Bronchial epithelial cell (primary cell): ENCODE data around the gene GPATCH8. TPM values are rescaled to one million over a fixed set of nuclear protein-coding genes. Genes with fewer than 3 reads are reported as not detected.

Experiments
- DNase-seq: peaks from one replicate; pipeline ENCODE4 v3.0.0-alpha.2; 2010; ENCODE audit warnings: low read depth
- FAIRE-seq: peaks from 2 replicates; lab custom pipeline; 2011; peaks lifted over from hg19 to GRCh38; lab: Jason Lieb, UNC
- H3K27me3 ChIP-seq: 2 replicates; pipeline ENCODE4 v1.5.1; 2011; ENCODE audit warnings: low read length; ENCODE audit not compliant: control insufficient read depth, insufficient read depth
- H3K36me3 ChIP-seq: 2 replicates; pipeline ENCODE4 v1.5.1; 2011; ENCODE audit warnings: low read length; ENCODE audit not compliant: control insufficient read depth, insufficient read depth
- H3K4me3 ChIP-seq: 2 replicates; pipeline ENCODE4 v1.5.1; 2011; ENCODE audit warnings: mild to moderate bottlenecking, low read depth, low read length, control low read depth
- total RNA-seq: library from RNA; depleted of rRNA; stranded (reverse); fragments of >200 nt; gene quantifications from 2 replicates; pipeline ENCODE4 v1.2.1, GENCODE V29; 2014
- TF ChIP-seq, protein P1 (sequence below): IDR thresholded peaks from 2 replicates; pipeline ENCODE4 v1.5.1; 2011; ENCODE audit warnings: mild to moderate bottlenecking, moderate library complexity, low read length, control low read depth, inconsistent platforms; ENCODE audit not compliant: insufficient read depth, severe bottlenecking

The GPATCH8 gene
- total RNA-seq, 1 donor from 2014 or later, result 14.2 TPM

DNA sequence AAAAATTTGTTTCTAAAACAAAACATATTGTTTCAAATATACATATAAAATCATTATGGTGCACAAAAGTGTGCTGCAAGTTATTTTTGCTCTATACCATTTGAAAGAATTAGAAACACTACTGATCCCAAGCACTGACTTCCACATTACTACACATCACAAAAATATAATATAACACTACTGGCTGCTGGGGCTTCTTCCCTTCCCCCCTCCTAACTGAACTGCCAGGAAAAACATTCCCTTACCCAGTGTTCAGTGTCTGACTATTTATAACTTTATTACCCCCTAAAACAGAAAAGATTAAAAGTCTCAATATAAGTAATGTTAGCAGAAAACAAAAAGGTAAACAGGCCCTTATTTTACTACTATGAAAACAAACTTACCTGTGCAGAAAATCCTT, 36.9 kb downstream of the GPATCH8 start:
- TF ChIP-seq, protein P1, sequence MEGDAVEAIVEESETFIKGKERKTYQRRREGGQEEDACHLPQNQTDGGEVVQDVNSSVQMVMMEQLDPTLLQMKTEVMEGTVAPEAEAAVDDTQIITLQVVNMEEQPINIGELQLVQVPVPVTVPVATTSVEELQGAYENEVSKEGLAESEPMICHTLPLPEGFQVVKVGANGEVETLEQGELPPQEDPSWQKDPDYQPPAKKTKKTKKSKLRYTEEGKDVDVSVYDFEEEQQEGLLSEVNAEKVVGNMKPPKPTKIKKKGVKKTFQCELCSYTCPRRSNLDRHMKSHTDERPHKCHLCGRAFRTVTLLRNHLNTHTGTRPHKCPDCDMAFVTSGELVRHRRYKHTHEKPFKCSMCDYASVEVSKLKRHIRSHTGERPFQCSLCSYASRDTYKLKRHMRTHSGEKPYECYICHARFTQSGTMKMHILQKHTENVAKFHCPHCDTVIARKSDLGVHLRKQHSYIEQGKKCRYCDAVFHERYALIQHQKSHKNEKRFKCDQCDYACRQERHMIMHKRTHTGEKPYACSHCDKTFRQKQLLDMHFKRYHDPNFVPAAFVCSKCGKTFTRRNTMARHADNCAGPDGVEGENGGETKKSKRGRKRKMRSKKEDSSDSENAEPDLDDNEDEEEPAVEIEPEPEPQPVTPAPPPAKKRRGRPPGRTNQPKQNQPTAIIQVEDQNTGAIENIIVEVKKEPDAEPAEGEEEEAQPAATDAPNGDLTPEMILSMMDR, result no peak
- FAIRE-seq, result no peak

DNA sequence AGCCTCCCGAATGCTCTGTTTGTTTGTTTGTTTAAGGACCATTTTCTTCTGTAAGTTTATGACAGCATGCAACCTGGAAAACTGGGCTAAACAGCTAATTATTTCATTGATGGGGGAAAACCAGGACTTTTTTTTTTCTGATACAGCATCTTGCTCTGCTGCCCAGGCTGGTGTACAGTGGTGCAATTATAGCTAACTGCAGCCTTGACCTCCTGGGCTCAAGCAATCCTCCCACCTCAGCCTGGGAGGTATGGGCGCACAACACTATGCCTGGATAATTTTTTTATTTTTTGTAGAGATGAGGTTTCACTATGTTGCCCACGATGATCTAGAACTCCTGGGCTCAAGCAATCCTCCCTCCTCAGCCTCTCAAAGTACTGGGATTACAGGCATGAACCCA, 37.3 kb downstream of the GPATCH8 start:
- Histone ChIP-seq H3K27me3 (no peaks in the 10 kb centered on the region), H3K4me3 (no peak overlapping the region), H3K36me3 (peaks cover 2% of the 10 kb centered on the region)
- no peak for DNase-seq
- FAIRE-seq, result no peak
- TF ChIP-seq, protein P1, result no peak

More for the DNA sequence above, 36.9 kb downstream of the GPATCH8 start:
- no peak for DNase-seq
- Histone ChIP-seq H3K36me3 (peaks cover 2% of the 10 kb centered on the region), H3K27me3 (no peaks in the 10 kb centered on the region), H3K4me3 (no peak overlapping the region)

DNA sequence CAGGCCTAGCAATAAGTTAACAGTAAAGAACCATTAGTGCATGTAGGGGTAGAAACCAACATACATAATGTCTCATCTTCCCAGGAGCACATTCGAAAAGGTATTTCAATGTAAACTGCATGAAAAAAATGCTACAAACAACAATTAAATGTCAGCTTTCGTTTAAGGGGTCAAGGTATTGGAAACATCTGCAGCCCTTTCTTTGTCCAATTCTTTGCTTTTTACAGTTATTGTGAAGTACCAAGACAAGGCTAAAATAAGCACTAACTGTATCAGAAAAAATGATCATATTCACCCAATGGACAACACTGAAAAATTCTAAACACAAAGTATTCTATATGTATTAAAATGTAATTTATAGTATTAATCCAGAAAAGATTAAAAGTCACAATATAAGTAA, 37.9 kb downstream of the GPATCH8 start:
- Histone ChIP-seq H3K27me3 (no peaks in the 10 kb centered on the region), H3K4me3 (no peak overlapping the region), H3K36me3 (peaks cover 2% of the 10 kb centered on the region)
- TF ChIP-seq, protein P1, result no peak
- DNase-seq (no peak), FAIRE-seq (no peak)

DNA sequence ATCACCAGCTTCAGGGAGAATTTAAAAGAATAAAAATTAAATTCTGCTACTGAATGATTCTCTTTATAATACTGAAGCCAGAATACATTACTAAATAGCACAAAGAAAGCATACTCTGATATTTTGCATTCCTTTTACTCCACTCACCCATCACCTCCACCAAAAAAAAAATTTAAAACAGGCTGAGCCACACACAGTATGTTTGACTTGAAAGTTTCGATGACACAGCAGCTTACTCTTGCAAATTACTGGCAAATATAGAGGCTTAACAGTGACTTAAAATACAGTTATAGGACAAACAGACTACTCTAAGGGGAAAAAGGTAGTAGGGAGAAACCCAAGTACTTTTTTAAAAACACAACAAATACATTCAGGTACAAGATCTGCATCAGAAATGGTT, 39.2 kb downstream of the GPATCH8 start:
- DNase-seq, result peak; percentile 27
- Histone ChIP-seq H3K27me3 (no peaks in the 10 kb centered on the region), H3K4me3 (no peak overlapping the region), H3K36me3 (peaks cover 2% of the 10 kb centered on the region)
- TF ChIP-seq, protein P1, result no peak
- FAIRE-seq, result no peak

DNA sequence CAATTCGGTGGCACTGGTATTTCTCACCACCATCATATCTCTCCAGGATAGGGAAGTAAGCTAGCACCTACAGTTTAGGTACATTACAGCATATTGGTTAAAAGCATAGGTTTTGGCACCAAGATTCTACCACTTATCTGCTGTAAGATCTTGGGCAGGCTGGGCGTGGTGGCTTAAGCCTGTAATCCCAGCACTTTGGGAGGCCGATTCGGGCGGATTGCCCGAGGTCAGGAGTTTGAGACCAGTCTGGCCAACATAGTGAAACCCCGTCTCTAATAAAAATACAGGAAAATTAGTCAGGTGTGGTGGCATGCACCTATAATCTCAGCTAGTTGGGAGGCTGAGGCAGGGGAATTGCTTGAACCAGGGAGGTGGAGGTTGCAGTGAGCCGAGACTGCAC, 51.4 kb downstream of the GPATCH8 start:
- FAIRE-seq (no peak), DNase-seq (no peak)
- no peak overlapping the region for H3K4me3 ChIP-seq
- TF ChIP-seq, protein P1, result no peak
- H3K36me3 ChIP-seq, result no peaks in the 10 kb centered on the region
- H3K27me3 ChIP-seq, result no peaks in the 10 kb centered on the region

DNA sequence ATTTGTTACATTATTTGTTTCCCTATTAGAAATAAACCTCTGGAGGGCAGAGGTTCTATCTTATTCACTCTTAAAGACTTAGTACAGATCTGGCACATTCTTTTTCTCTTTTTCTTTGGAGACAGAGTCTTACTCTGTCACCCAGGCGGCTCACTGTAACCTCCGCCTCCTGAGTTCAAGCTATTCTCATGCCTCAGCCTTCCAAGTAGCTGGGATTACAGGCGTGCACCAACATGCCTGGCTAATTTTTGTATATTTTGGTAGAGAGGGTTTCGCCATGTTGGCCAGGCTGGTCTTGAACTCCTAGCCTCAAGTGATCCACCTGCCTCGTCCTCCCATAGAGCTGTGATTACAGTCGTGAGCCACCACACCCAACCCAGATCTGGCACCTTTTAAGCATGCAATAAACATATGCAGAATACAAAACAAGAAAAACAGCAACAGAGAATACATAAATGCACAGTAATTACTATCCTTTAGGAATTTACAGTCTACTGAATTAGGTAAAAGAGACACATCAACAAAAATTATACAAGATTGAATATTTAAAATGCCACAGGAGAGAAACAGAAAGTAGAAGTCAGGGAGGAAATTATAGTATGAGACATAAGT, 52.1 kb downstream of the GPATCH8 start:
- H3K36me3 ChIP-seq, result no peaks in the 10 kb centered on the region
- TF ChIP-seq, protein P1, result no peak
- DNase-seq, result peak; percentile 50
- no peak for FAIRE-seq
- no peak overlapping the region for H3K4me3 ChIP-seq
- H3K27me3 ChIP-seq, result no peaks in the 10 kb centered on the region
